ENCODE data around the gene FBXO22.

GRCh38 chr15:75869446-75869845 is 34.2 kb upstream of the FBXO22 start:
- TF ChIP-seq CTCF (conservative IDR thresholded peaks at IDR 0.05 in 1 of 2, IDR thresholded peaks at IDR 0.05 in 1 of 2; ENCODE audit: low read depth in 1 of 2, low read length in 2 of 2), result no peak
- no peak for TF ChIP-seq EZH2 (IDR thresholded peaks at IDR 0.05; ENCODE audit: low read length, missing control alignments)
